Measurements from ENCODE around the gene CNBD2.
"Not testable (repeated sequence)": the region's sequence is repeated elsewhere in the genome, so short reads cannot be mapped to it uniquely, and the experiment has no call there.

Gene CNBD2

GRCh38 chr20:36028106-36028808 is 59.9 kb downstream of the CNBD2 start:
- no peak for DNase-seq

- DNase-seq: no peak
These were observed 61.8 kb downstream of the CNBD2 start for GRCh38 chr20:36030149-36030548.

- no peak for DNase-seq
These were observed 63.4 kb downstream of the CNBD2 start for GRCh38 chr20:36031806-36032205.

GRCh38 chr20:36034875-36035274 is 66.5 kb downstream of the CNBD2 start:
- DNase-seq: no peak

GRCh38 chr20:36035745-36036144 is 67.4 kb downstream of the CNBD2 start:
- no peak for DNase-seq

- DNase-seq: no peak
These were observed 68.3 kb downstream of the CNBD2 start for GRCh38 chr20:36036688-36037087.

- DNase-seq: no peak
These were observed 72.2 kb downstream of the CNBD2 start for GRCh38 chr20:36040571-36040970.

- no peak for DNase-seq
These were observed 75.1 kb downstream of the CNBD2 start for GRCh38 chr20:36043441-36043840.

- no peak for DNase-seq
These were observed 75.6 kb downstream of the CNBD2 start for GRCh38 chr20:36043892-36044515.

GRCh38 chr20:36045373-36045714 is 77.0 kb downstream of the CNBD2 start:
- no peak for DNase-seq

GRCh38 chr20:36046073-36046798 is 77.8 kb downstream of the CNBD2 start:
- DNase-seq: not testable (repeated sequence)

GRCh38 chr20:36049408-36049807 is 81.0 kb downstream of the CNBD2 start:
- DNase-seq: peak; percentile 24

GRCh38 chr20:36050436-36051317 is 82.3 kb downstream of the CNBD2 start:
- DNase-seq: peak; percentile 96

- no peak for DNase-seq
These were observed 83.1 kb downstream of the CNBD2 start for GRCh38 chr20:36051318-36052116.

- no peak for DNase-seq
These were observed 83.7 kb downstream of the CNBD2 start for GRCh38 chr20:36052117-36052513.

GRCh38 chr20:36053863-36054518 is 85.6 kb downstream of the CNBD2 start:
- DNase-seq: not testable (repeated sequence)

- no peak for DNase-seq
These were observed 86.8 kb downstream of the CNBD2 start for GRCh38 chr20:36055145-36055544.

GRCh38 chr20:36060676-36061075 is 92.3 kb downstream of the CNBD2 start:
- no peak for DNase-seq

- no peak for DNase-seq
These were observed 93.4 kb downstream of the CNBD2 start for GRCh38 chr20:36061754-36062153.

- DNase-seq: no peak
These were observed 94.4 kb downstream of the CNBD2 start for GRCh38 chr20:36062799-36063198.

- DNase-seq: no peak
These were observed 95.7 kb downstream of the CNBD2 start for GRCh38 chr20:36063916-36064657.

Measured in activated CD4-positive, alpha-beta T cell treated with anti-CD3 and anti-CD28 coated beads, Interleukin-2, Interleukin-6, amounts not matched to agents 100 ng/mL and 50 ng/mL, durations not matched to agents 16 hours and 8 hours (primary cell).